ENCODE measurements around the gene CRYM.

Gene CRYM

GRCh38 chr16:21264571-21265036, 13.5 kb downstream of the CRYM start:
- H3K27ac ChIP-seq (ENCODE audit: extremely low read depth, low read depth, low read length) = no peak overlapping the region
- H3K4me1 ChIP-seq (ENCODE audit: control insufficient read depth, insufficient read depth, low read length) = peaks cover 3% of the 10 kb centered on the region; the same call in 1 of the 2 replicates
- POLR2A ChIA-PET = no interaction called here
- H3K36me3 ChIP-seq (ENCODE audit: control insufficient read depth in 2 of 2, insufficient read depth in 1 of 2, low read length in 2 of 2) = no peaks in the 10 kb centered on the region
- H3K9me3 ChIP-seq (ENCODE audit: control insufficient read depth, insufficient read depth, low read depth, low read length) = no peaks in the 10 kb centered on the region
- CTCF ChIA-PET = no interaction called here
- no peak for TF ChIP-seq TSHZ1 (tag by site-specific recombination; IDR thresholded peaks at IDR 0.05; ENCODE audit: borderline replicate concordance)
- no peak for TF ChIP-seq ZNF280D (tag by site-specific recombination; IDR thresholded peaks at IDR 0.05)
- TF ChIP-seq ZFP69B (tag by site-specific recombination; IDR thresholded peaks at IDR 0.05) = no peak
- no peak for TF ChIP-seq OSR2 (tag by site-specific recombination; IDR thresholded peaks at IDR 0.05)
- TF ChIP-seq ZNF16 (tag by site-specific recombination; IDR thresholded peaks at IDR 0.05; ENCODE audit: low read depth) = no peak
- no peak for TF ChIP-seq ZNF19 (tag by site-specific recombination; IDR thresholded peaks at IDR 0.05; ENCODE audit: low read depth)
- TF ChIP-seq ZNF280C (tag by site-specific recombination; IDR thresholded peaks at IDR 0.05) = no peak
- TF ChIP-seq ZNF23 (tag by site-specific recombination; IDR thresholded peaks at IDR 0.05; ENCODE audit: borderline replicate concordance) = no peak
- TF ChIP-seq ZBTB1 (tag by site-specific recombination; IDR thresholded peaks at IDR 0.05) = no peak
- no peak for TF ChIP-seq SP3 (tag by site-specific recombination; IDR thresholded peaks at IDR 0.05)
- no peak overlapping the region for H3K4me3 ChIP-seq (ENCODE audit: low read depth, low read length)

- Histone ChIP-seq H3K36me3 (ENCODE audit: control insufficient read depth in 2 of 2, insufficient read depth in 1 of 2, low read length in 2 of 2) (no peaks in the 10 kb centered on the region), H3K4me3 (ENCODE audit: low read depth, low read length) (no peak overlapping the region), H3K9me3 (ENCODE audit: control insufficient read depth, insufficient read depth, low read depth, low read length) (no peaks in the 10 kb centered on the region), H3K4me1 (ENCODE audit: control insufficient read depth, insufficient read depth, low read length) (peaks cover 3% of the 10 kb centered on the region; the same call in 1 of the 2 replicates), H3K27ac (ENCODE audit: extremely low read depth, low read depth, low read length) (no peak overlapping the region)
- TF ChIP-seq ZNF266 (tag by site-specific recombination; IDR thresholded peaks at IDR 0.05; ENCODE audit: low read depth) = no peak
- TF ChIP-seq ZIC2 (tag by site-specific recombination; IDR thresholded peaks at IDR 0.05) = no peak
- no peak for TF ChIP-seq MZF1 (tag by site-specific recombination; IDR thresholded peaks at IDR 0.05; ENCODE audit: borderline replicate concordance)
- no peak for TF ChIP-seq ZNF23 (tag by site-specific recombination; IDR thresholded peaks at IDR 0.05; ENCODE audit: borderline replicate concordance)
- ChIA-PET POLR2A (no interaction called here), CTCF (interaction anchor here (1.0 kb wide), 1 partner anchor 37 kb away, joined by 4 read pairs; no protein-coding TSS in a partner anchor)
Observed at GRCh38 chr16:21263640-21264570, 14.2 kb downstream of the CRYM start.
